C4-2B (cell line): ENCODE results near the gene ZNF138.

Source experiments
- H3K27ac ChIP-seq: fragments of 450-650 bp; 2 replicates; pipeline ENCODE4 v1.5.1; 2017
- CTCF ChIP-seq: fragments of 450-650 bp; conservative IDR thresholded peaks from 2 replicates; pipeline ENCODE4 v1.5.1; 2017; ENCODE audit warnings: mild to moderate bottlenecking
- ZFX ChIP-seq: fragments of 450-650 bp; IDR thresholded peaks from 2 replicates; pipeline ENCODE4 v1.6.1; 2017

Gene ZNF138

DNA sequence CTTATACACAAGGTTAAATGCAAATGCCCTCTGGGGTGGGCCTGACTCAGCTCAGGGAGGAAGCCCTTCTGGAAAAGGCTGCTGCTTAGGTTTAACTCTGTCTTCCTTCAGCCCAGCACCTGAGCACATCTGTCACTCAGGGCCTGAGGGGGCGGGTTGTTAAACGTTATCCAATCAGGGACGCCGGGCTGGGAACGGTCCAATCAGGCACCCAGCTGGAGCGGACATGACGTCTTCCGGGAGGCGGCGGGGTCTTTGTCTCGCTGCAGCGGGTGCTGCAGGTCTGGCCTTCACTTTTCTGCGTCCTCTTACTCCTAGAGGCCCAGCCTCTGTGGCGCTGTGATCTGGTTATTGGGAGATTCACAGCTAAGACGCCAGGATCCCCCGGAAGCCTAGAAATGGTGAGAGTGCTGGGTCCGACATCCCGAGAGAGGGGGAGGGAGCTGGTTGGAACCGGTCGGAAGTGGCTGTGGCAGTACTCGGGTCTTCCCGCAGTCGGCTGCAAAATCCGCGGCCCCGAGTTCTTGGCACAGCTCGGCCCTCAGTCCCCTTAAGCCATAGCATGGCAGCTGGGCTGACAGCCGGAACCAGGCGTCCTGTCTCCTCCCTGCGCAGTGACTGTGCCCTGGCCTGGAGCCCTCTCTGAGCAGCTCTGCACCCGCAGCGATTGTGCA is at the start of gene ZNF138:
ZNF138 (plus strand) TSS at position 258 of the 674 bp plus-strand sequence; CDS start at position 399, 141 bp downstream.
- peak within 1 kb of the TSS; percentile 70 for H3K27ac ChIP-seq
- no peak for TF ChIP-seq CTCF
- peak; percentile 67 for TF ChIP-seq ZFX

DNA sequence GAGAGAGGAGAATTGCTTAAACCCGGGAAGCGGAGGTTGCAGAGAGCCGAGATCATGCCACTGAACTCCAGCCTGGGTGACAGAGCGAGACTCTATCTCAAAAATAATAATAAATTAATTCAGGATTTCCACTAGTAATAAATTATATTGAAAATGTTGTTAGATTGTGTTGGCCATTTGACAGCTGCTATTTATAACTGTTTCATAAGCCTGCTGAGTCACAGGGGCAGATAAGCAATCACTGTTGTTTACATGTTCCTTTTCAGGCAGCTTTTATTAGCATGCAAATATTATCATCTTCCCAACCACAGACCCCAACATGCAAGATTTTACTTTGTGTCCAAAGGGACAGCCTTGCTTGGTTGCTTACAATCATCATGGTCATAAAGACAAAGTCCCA is 49.5 kb upstream of the ZNF138 start:
- 0 out of 2 replicates have a peak overlapping the region, but pooled peaks have one; percentile 1 for H3K27ac ChIP-seq
- TF ChIP-seq CTCF (no peak), ZFX (no peak)

DNA sequence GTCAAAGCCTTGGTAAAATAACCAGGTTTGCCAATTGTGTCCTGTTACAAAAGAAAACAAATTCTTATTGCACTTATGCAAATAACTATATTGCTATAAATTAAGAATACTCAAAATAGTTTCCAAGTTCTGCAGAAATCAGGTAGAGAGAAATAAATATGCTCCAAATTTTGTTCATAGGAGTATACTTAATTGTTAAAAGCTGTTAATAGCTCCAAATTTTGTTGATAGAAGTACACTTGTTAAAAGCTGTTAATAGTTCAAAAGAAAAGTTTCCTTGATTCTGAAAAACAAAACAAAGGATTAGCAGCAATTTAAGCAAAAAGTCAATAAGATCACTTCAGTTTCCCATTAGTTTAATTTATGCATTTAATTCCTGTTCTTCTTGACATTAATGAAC is 46.4 kb upstream of the ZNF138 start:
- no peak for TF ChIP-seq ZFX
- TF ChIP-seq CTCF, result no peak
- H3K27ac ChIP-seq, result no peak overlapping the region

DNA sequence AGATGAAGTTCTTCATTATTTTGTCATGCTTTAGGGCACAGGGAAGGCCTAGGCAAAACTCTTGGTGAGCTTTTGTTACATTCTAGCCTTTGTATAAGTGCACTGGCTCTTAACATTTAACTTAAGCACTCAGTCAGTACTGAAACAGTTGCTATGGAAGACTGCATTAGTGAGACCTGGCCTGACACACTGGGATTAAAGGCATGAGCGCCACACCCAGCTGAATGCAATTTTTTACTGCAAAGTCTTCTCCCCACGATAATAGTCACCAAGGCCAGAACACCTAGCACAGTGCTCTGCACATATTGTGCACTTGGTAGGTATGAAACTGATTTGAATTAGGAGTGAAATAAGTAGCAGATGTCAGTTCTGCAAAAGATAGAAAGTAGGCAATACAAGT is 41.2 kb upstream of the ZNF138 start:
- TF ChIP-seq ZFX, result no peak
- no peak for TF ChIP-seq CTCF
- no peak overlapping the region for H3K27ac ChIP-seq

GRCh38 chr7:64755865-64756264 is 38.4 kb upstream of the ZNF138 start:
- no peak overlapping the region for H3K27ac ChIP-seq
- TF ChIP-seq CTCF (no peak), ZFX (no peak)

- TF ChIP-seq ZFX (no peak), CTCF (no peak)
- H3K27ac ChIP-seq, result no peak overlapping the region
Observed at GRCh38 chr7:64758151-64758550, 36.1 kb upstream of the ZNF138 start.

DNA sequence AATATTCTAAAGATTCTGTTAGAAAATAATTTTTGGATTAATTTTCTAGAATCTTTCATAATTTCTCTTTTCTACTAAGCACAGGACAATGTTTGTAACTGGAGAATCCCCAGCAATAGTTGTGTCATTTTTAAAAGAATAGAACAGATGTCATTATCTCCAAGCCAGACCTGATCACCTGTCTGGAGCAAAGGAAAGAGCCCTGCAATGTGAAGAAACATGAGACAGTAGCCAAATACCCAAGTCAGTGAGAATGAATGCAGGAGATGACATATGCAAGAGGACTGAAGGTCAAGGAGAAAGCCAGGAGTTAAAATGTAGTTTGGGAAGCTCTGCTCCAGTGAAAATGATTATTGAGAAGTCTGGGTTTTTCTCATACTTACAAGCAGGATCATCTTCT is 25.4 kb upstream of the ZNF138 start:
- TF ChIP-seq CTCF, result no peak
- TF ChIP-seq ZFX, result no peak
- no peak overlapping the region for H3K27ac ChIP-seq
